ENCODE results near the gene HHIPL1.

Gene HHIPL1

DNA sequence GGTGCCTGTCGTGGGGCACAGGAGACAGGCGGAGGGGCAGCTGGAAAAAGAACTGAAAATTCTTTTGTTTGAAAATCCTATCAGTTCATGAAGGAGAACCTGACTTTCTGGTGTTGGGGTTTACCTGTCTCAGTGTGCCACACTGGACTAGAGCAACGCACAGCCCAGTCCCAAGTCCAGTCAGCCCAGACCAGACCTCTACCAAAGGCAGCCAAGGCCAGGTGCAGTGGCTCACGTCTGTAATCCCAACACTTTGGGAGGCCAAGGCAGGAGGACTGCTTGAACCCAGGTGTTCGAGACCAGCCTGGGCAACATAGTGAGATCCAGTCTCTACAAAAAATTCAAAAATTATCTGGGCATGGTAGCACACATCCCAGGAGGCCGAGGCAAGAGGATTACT, 45.5 kb upstream of the HHIPL1 start:
- CTCF ChIA-PET = no interaction called here
- H3K27ac ChIP-seq = peak overlapping the region; percentile 1; the same call in 1 of the 2 replicates
- DNase-seq (ENCODE audit: low spot score) = no peak
- POLR2A ChIA-PET (ENCODE audit: low non-redundant PET) = no interaction called here
- TF ChIP-seq, protein P1, sequence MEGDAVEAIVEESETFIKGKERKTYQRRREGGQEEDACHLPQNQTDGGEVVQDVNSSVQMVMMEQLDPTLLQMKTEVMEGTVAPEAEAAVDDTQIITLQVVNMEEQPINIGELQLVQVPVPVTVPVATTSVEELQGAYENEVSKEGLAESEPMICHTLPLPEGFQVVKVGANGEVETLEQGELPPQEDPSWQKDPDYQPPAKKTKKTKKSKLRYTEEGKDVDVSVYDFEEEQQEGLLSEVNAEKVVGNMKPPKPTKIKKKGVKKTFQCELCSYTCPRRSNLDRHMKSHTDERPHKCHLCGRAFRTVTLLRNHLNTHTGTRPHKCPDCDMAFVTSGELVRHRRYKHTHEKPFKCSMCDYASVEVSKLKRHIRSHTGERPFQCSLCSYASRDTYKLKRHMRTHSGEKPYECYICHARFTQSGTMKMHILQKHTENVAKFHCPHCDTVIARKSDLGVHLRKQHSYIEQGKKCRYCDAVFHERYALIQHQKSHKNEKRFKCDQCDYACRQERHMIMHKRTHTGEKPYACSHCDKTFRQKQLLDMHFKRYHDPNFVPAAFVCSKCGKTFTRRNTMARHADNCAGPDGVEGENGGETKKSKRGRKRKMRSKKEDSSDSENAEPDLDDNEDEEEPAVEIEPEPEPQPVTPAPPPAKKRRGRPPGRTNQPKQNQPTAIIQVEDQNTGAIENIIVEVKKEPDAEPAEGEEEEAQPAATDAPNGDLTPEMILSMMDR (conservative IDR thresholded peaks at IDR 0.05; ENCODE audit: low read depth) = no peak

DNA sequence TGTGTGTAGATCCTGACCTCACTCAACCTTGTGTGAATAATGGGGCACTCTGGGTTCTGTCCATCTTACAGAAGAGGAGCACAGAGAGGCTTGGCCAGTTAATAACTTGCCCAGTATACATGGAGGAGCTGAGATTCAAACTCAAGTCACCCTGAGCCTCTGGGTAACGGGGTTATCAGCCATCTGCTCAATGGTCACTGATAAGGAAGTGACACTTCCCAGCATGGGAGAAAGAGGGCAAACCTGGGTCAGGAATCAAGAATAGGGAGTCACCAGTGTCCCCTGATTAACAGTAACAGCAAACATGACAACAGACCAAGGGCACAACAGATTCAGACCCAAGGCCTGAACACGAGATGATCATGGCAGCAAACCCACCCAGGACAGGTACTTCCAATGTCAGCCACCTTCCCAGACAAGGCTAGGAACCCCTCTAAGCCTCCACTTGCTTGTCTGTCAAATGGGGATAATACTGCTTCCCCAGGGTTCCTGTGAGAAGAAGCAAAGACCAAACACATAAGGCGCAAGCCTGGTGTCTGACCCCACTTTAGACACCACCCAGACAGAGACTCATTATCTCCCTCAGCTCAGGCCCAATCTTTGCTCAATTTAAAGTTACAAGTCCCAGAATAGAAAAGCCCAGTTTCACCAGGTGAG, 44.6 kb upstream of the HHIPL1 start:
- CTCF ChIA-PET = no interaction called here
- no peak for DNase-seq (ENCODE audit: low spot score)
- TF ChIP-seq, protein P1 (conservative IDR thresholded peaks at IDR 0.05; ENCODE audit: low read depth) = no peak
- peak overlapping the region; percentile 95; the same call in 1 of the 2 replicates for H3K27ac ChIP-seq
- POLR2A ChIA-PET (ENCODE audit: low non-redundant PET) = no interaction called here

DNA sequence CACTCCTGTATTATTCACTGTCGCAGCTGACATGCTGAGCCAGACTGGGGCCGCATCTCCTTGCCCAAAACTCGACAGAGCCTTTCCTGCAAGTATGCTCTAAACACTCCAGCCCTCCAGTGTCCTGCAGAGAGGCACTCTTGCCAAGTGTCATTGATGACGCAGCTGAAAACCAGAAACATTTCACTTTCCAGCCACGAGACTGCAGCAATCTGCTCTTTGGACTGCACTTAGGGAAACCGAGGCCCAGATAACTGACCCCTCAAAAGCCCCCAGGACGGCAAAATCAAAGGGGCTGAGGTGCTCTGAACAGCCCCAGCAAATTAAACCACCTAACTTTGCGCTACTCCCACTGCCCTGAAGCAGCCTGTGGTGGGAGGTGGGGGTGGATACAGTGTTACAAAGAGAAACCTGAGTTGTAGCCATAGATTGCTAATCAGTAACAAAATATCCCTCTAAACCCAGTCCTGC, 43.5 kb upstream of the HHIPL1 start:
- no peak for DNase-seq (ENCODE audit: low spot score)
- TF ChIP-seq, protein P1 (conservative IDR thresholded peaks at IDR 0.05; ENCODE audit: low read depth) = no peak
- ChIA-PET CTCF (interaction anchor here (0.6 to 1.8 kb wide), 6 partner anchors 21 to 67 kb away, joined by 3 to 7 read pairs (median 4); no protein-coding TSS in a partner anchor), POLR2A (ENCODE audit: low non-redundant PET) (interaction anchor here (0.8 kb wide), 1 partner anchor 39 kb away, joined by 4 read pairs; no protein-coding TSS in a partner anchor)
- H3K27ac ChIP-seq = peak overlapping the region; percentile 95

DNA sequence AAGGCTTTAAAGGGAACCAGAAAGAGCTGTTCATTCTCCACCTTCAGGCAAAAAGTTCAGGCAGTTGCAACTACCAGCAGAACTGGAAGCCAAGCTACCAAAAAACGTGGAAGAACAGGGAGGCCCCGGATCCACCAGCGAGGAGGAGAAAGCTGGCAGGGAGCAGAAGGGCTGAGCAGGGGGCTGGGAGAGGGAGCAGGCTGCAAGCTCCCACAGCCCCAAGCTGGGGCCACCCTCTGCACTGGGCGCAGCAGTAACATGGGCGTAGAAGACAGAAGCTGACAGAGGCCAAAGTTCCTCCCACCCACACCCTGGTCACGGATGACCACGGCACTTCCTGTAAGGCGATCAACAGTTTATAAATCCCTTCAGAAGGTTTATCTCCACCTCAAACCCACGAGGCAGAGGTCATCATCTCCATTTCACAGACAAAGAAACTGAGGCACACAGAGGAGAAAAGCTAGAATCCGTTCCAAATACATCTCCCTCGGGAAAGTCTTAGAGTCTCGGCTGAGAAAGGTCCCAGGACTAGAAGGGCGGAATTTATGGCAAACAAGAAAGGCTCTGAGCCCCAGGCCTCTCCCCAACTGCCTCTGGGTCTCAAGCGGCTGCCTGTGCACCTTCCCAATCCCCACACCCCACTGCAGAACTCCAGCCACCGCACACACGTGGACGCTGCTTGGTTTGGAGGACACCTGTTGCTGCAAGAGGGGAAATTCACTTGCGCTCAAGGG, 42.7 kb upstream of the HHIPL1 start:
- no peak for DNase-seq (ENCODE audit: low spot score)
- CTCF ChIA-PET = interaction anchor here (0.7 to 1.8 kb wide), 3 partner anchors 22 to 68 kb away, joined by 3 to 7 read pairs (median 5); no protein-coding TSS in a partner anchor
- H3K27ac ChIP-seq = peak overlapping the region; percentile 95
- TF ChIP-seq, protein P1 (conservative IDR thresholded peaks at IDR 0.05; ENCODE audit: low read depth) = no peak
- POLR2A ChIA-PET (ENCODE audit: low non-redundant PET) = interaction anchor here (0.8 kb wide), 1 partner anchor 38 kb away, joined by 4 read pairs; no protein-coding TSS in a partner anchor

DNA sequence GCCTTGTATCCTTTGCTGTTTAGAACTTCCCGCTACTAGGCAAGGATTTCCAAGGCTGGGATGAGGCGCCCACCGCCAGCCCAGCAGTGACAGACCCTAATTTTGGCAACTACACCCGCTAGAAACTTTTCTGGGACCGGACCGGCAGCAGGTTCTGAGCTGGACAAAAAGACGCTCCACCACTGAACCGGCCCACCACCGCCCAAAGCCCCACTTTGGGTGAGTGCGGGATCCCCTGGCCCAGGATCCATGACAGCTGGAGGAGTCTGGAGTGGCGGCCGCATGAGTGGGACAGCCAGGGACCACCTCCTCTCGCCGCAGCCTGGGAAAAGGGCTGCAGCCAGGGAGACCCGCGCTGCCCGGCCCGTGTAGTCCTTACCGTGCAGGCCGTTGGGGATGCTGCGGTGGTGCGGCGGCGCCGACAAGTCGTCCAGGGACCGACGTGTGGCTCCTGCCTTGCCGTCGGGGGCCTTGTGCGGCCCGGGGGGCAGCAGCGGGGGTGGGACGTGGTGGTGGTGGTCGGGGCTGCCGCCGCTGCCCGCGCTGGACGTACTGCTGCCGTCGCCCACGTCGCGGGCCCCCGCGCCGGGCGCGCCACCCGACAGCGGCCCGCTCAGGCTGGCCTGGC, 42.0 kb upstream of the HHIPL1 start:
- peak overlapping the region; percentile 95 for H3K27ac ChIP-seq
- no peak for DNase-seq (ENCODE audit: low spot score)
- CTCF ChIA-PET = interaction anchor here (0.6 to 1.8 kb wide), 4 partner anchors 23 to 81 kb away, joined by 3 to 7 read pairs (median 4); partner anchors contain the start of gene CYP46A1
- TF ChIP-seq, protein P1 (conservative IDR thresholded peaks at IDR 0.05; ENCODE audit: low read depth) = no peak
- POLR2A ChIA-PET (ENCODE audit: low non-redundant PET) = interaction anchor here (0.9 to 1.0 kb wide), 2 partner anchors 10 to 23 kb away, joined by 3 to 4 read pairs; no protein-coding TSS in a partner anchor
